AG09309 (cell line): ENCODE measurements around the gene OXNAD1.
"Not testable (repeated sequence)": the region's sequence is repeated elsewhere in the genome, so short reads cannot be mapped to it uniquely, and the experiment has no call there.

Experiments
- DNase-seq: peaks from one replicate; pipeline ENCODE4 v3.0.0-alpha.2; 2010; ENCODE audit warnings: low read depth
- H3K4me3 ChIP-seq: 2 replicates; pipeline ENCODE4 v1.5.1; 2011; ENCODE audit warnings: mild to moderate bottlenecking, low read depth, low read length, moderate library complexity; ENCODE audit not compliant: control insufficient read depth
- TF ChIP-seq, protein P1 (sequence below): IDR thresholded peaks from 2 replicates; pipeline ENCODE4 v1.5.1; 2011; ENCODE audit warnings: mild to moderate bottlenecking, low read depth, low read length, inconsistent platforms; ENCODE audit not compliant: insufficient read depth, control insufficient read depth; ENCODE audit errors: missing control alignments

The OXNAD1 gene

DNA sequence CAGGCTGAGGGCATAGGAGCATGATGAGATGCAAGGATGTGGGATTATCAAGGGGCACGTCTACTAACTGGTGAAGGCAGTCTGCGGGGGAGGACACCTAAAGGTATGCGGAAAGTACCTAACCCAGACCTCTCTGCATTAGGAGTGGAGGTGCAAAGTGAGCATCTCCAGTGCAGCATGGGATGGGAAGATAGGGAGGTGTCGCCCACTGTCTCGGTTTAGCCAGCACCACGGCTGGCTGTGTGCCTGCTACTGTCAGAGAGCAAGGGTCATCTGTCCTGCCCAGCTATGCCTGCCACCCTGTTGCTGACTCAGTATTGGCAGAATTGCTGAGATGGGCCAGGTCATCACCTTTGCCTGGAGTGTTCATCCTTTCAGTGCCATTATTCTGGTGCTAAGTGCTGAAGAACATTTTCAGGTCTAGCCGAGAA lies 40.1 kb downstream of the OXNAD1 start:
- no peak overlapping the region for H3K4me3 ChIP-seq
- TF ChIP-seq, protein P1, sequence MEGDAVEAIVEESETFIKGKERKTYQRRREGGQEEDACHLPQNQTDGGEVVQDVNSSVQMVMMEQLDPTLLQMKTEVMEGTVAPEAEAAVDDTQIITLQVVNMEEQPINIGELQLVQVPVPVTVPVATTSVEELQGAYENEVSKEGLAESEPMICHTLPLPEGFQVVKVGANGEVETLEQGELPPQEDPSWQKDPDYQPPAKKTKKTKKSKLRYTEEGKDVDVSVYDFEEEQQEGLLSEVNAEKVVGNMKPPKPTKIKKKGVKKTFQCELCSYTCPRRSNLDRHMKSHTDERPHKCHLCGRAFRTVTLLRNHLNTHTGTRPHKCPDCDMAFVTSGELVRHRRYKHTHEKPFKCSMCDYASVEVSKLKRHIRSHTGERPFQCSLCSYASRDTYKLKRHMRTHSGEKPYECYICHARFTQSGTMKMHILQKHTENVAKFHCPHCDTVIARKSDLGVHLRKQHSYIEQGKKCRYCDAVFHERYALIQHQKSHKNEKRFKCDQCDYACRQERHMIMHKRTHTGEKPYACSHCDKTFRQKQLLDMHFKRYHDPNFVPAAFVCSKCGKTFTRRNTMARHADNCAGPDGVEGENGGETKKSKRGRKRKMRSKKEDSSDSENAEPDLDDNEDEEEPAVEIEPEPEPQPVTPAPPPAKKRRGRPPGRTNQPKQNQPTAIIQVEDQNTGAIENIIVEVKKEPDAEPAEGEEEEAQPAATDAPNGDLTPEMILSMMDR: no peak
- DNase-seq: no peak

GRCh38 chr3:16307832-16308531 lies 43.0 kb downstream of the OXNAD1 start:
- H3K4me3 ChIP-seq: no peak overlapping the region
- DNase-seq: no peak
- TF ChIP-seq, protein P1: no peak

GRCh38 chr3:16308727-16309126 lies 43.7 kb downstream of the OXNAD1 start:
- no peak overlapping the region for H3K4me3 ChIP-seq
- TF ChIP-seq, protein P1: no peak

DNA sequence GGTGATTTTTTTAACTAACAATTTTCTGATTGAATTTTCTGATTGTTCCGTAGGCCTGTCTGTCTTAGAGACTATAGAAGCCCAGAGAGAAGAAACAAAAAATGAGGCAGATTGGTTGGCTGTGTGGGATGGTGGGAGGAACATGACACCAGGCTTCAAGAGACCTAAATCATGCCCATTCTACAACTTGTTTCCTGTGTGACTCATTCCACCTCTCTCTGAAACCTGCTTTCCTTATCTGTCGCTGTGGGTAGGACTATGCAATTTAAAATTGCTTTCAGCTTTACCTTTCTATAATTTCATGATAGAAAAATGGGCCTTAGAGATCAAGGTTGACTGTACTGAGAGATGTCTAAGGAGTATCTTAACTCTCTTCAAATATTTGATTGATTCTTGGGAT lies 44.5 kb downstream of the OXNAD1 start:
- DNase-seq: no peak
- H3K4me3 ChIP-seq: no peak overlapping the region

More at GRCh38 chr3:16308727-16309126, 43.7 kb downstream of the OXNAD1 start:
- DNase-seq: no peak

GRCh38 chr3:16310486-16310885 lies 45.5 kb downstream of the OXNAD1 start:
- H3K4me3 ChIP-seq, DNase-seq: not testable (repeated sequence)

More for the DNA sequence above, 44.5 kb downstream of the OXNAD1 start:
- TF ChIP-seq, protein P1: no peak

GRCh38 chr3:16311960-16312451 lies 47.0 kb downstream of the OXNAD1 start:
- H3K4me3 ChIP-seq: no peak overlapping the region
- DNase-seq: no peak
- TF ChIP-seq, protein P1: no peak

DNA sequence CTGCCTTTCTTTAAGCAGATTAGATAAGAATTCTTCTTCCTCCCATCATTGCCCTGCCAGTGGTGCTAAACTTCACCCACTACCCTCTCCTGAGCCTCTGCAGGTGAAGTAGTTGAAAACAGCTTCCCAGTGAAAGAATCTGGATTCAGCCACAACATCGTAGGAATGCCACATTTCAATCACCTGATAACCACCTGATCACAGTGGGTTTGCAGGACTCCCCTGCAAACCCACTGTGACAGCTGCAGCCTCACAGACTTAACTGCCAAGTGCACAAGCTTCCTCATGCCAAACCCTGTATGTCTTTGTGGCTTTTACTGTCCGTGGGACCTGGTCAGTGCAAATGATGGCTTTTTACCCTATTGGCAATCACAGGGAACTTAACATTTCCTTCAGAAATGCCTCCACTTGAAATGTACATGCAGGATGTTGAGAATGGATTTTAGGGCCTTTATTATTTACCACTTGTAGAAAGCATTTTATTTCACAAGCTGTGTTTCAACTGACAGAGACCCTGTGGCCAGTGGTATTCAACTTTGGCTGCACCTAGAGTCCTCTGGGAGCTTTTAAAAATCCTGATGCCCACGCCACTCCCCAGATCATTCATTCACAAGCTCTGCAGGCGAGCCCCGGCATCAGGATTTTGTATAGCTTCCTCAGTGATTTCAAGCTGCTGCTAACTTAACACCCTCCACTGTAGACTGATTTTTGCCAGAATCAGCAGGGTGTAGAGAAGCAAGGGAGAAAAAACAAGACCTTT lies 49.1 kb downstream of the OXNAD1 start:
- no peak for DNase-seq
- TF ChIP-seq, protein P1: no peak
- no peak overlapping the region for H3K4me3 ChIP-seq
